ENCODE results near the gene HOXD4.

HOXD4 gene

GRCh38 chr2:176110415-176111308 is 40.7 kb upstream of the HOXD4 start:
- Histone ChIP-seq H3K4me1 (ENCODE audit: control insufficient read depth, insufficient read depth, low read length) (0 out of 2 replicates have a peak, but pooled peaks cover 2% of the 10 kb centered on the region), H3K27ac (ENCODE audit: extremely low read depth, low read depth, low read length) (no peak overlapping the region), H3K4me3 (ENCODE audit: low read depth, low read length) (no peak overlapping the region), H3K9me3 (ENCODE audit: control insufficient read depth, insufficient read depth, low read depth, low read length) (no peaks in the 10 kb centered on the region), H3K36me3 (ENCODE audit: control insufficient read depth in 2 of 2, insufficient read depth in 1 of 2, low read length in 2 of 2) (peaks cover 19 to 69% of the 10 kb centered on the region in 2 experiments)
- CTCF ChIA-PET = interaction anchor here (0.6 to 2.7 kb wide), 12 partner anchors 9 to 1038 kb away, joined by 3 to 19 read pairs (median 3); partner anchors contain the start of gene HOXD9
- POLR2A ChIA-PET = interaction anchor here (0.8 kb wide), 1 partner anchor 75 kb away, joined by 3 read pairs; no protein-coding TSS in a partner anchor
- TF ChIP-seq ZNF350 (tag by site-specific recombination; IDR thresholded peaks at IDR 0.05) (no peak), REPIN1 (tag by site-specific recombination; IDR thresholded peaks at IDR 0.05; ENCODE audit: low read depth) (no peak), ZBTB7A (tag by site-specific recombination; IDR thresholded peaks at IDR 0.05; ENCODE audit: low read depth) (no peak), ZNF645 (tag by site-specific recombination; IDR thresholded peaks at IDR 0.05) (no peak), ZNF610 (tag by site-specific recombination; IDR thresholded peaks at IDR 0.05; ENCODE audit: borderline replicate concordance) (no peak), EGR2 (tag by site-specific recombination; IDR thresholded peaks at IDR 0.05; ENCODE audit: low read depth) (no peak), ZNF621 (tag by site-specific recombination; IDR thresholded peaks at IDR 0.05) (no peak), PRDM6 (tag by site-specific recombination; IDR thresholded peaks at IDR 0.05) (no peak), ZNF114 (tag by site-specific recombination; IDR thresholded peaks at IDR 0.05) (no peak), ZNF140 (tag by site-specific recombination; IDR thresholded peaks at IDR 0.05) (no peak), ZNF48 (tag by site-specific recombination; IDR thresholded peaks at IDR 0.05) (no peak), ZNF600 (tag by site-specific recombination; IDR thresholded peaks at IDR 0.05) (no peak), ZNF266 (tag by site-specific recombination; IDR thresholded peaks at IDR 0.05; ENCODE audit: low read depth) (no peak), ZNF747 (tag by site-specific recombination; IDR thresholded peaks at IDR 0.05) (no peak), ZNF596 (tag by site-specific recombination; IDR thresholded peaks at IDR 0.05) (no peak), HOXC10 (CRISPR knock-in tag; IDR thresholded peaks at IDR 0.05) (no peak), ZFP3 (tag by site-specific recombination; IDR thresholded peaks at IDR 0.05; ENCODE audit: low read depth) (no peak), KLF10 (tag by site-specific recombination; IDR thresholded peaks at IDR 0.05) (no peak)
- TF ChIP-seq, protein P1, sequence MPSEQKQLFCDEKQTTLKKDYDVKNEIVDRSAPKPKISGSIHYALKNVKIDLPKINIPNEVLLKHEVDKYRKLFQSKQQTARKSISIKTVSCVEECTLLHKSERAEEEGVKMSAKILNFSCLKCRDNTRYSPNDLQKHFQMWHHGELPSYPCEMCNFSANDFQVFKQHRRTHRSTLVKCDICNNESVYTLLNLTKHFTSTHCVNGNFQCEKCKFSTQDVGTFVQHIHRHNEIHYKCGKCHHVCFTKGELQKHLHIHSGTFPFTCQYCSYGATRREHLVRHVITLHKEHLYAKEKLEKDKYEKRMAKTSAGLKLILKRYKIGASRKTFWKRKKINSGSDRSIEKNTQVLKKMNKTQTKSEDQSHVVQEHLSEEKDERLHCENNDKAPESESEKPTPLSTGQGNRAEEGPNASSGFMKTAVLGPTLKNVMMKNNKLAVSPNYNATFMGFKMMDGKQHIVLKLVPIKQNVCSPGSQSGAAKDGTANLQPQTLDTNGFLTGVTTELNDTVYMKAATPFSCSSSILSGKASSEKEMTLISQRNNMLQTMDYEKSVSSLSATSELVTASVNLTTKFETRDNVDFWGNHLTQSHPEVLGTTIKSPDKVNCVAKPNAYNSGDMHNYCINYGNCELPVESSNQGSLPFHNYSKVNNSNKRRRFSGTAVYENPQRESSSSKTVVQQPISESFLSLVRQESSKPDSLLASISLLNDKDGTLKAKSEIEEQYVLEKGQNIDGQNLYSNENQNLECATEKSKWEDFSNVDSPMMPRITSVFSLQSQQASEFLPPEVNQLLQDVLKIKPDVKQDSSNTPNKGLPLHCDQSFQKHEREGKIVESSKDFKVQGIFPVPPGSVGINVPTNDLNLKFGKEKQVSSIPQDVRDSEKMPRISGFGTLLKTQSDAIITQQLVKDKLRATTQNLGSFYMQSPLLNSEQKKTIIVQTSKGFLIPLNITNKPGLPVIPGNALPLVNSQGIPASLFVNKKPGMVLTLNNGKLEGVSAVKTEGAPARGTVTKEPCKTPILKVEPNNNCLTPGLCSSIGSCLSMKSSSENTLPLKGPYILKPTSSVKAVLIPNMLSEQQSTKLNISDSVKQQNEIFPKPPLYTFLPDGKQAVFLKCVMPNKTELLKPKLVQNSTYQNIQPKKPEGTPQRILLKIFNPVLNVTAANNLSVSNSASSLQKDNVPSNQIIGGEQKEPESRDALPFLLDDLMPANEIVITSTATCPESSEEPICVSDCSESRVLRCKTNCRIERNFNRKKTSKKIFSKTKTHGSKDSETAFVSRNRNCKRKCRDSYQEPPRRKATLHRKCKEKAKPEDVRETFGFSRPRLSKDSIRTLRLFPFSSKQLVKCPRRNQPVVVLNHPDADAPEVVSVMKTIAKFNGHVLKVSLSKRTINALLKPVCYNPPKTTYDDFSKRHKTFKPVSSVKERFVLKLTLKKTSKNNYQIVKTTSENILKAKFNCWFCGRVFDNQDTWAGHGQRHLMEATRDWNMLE (tag by site-specific recombination; conservative IDR thresholded peaks at IDR 0.05; ENCODE audit: low read depth) = no peak
